GM12878 (cell line): ENCODE measurements around the gene MFNG. TPM values are rescaled to one million over a fixed set of nuclear protein-coding genes. Genes with fewer than 3 reads are reported as not detected.

ENCODE experiments used
- ATAC-seq: fragments of 200-7000 bp; cut with Tn5 transposase; 3 replicates; pipeline ENCODE4 v1.9.1; 2020; ENCODE audit warnings: mild to moderate bottlenecking, moderate library complexity
- BruUV-seq: library from RNA; stranded (reverse); fragments of 400-500 nt; replicated peaks from 2 replicates; lab custom pipeline; 2021; lab: Mats Ljungman, UMichigan
- CTCF ChIA-PET: fragments of 300-600 bp; sonication (Branson Sonifier 250); formaldehyde crosslinking; extraction: SDS; loops from one replicate; lab custom pipeline; 2021; ENCODE audit warnings: inconsistent platforms; lab: Yijun Ruan, JAX
- POLR2A ChIA-PET: fragments of 350-600 bp; formaldehyde crosslinking; extraction: SDS; loops from one replicate; lab custom pipeline; 2021; ENCODE audit warnings: inconsistent platforms; lab: Charles Lee
- RAD21 ChIA-PET: fragments of 300-600 bp; sonication (Branson Sonifier 250); formaldehyde crosslinking; loops from one replicate; lab custom pipeline; 2023; ENCODE audit warnings: antibody characterized with exemption; ENCODE audit not compliant: unreplicated experiment; lab: Charles Lee
- SMC1A ChIA-PET: fragments of 300-600 bp; sonication (Branson Sonifier 250); formaldehyde crosslinking; loops from one replicate; lab custom pipeline; 2023; ENCODE audit not compliant: unreplicated experiment, uncharacterized antibody; lab: Charles Lee
- DNase-seq: peaks from one replicate; pipeline ENCODE4 v3.0.0-alpha.2; 2011; ENCODE audit warnings: low read depth, low spot score
- FAIRE-seq: peaks from 3 replicates; lab custom pipeline; 2011; peaks lifted over from hg19 to GRCh38; lab: Jason Lieb, UNC
- H2AFZ ChIP-seq: 2 replicates; pipeline ENCODE4 v1.6.0; 2011; ENCODE audit warnings: low read depth, low read length, control low read depth; ENCODE audit not compliant: control insufficient read depth
- H3K27ac ChIP-seq: 2 replicates; pipeline ENCODE4 v1.5.1; 2011; ENCODE audit warnings: control low read depth; ENCODE audit not compliant: control insufficient read depth, insufficient read depth
- H3K27me3 ChIP-seq, 2 experiments: replicated peaks in 1 of 2; 2 replicates each; pipeline versions ENCODE4 v1.6.0 to v1.6.1; 2011; ENCODE audit warnings: low read length in 1 of 2; ENCODE audit not compliant: control insufficient read depth in 2 of 2, insufficient read depth in 2 of 2
- H3K36me3 ChIP-seq, 2 experiments: 2 replicates each; pipeline ENCODE4 v1.5.1; 2011; ENCODE audit warnings: low read length in 1 of 2; ENCODE audit not compliant: control insufficient read depth in 2 of 2, insufficient read depth in 2 of 2
- H3K4me1 ChIP-seq: 2 replicates; pipeline ENCODE4 v1.6.1; 2011; ENCODE audit warnings: mild to moderate bottlenecking, low read length, moderate library complexity, mixed read lengths; ENCODE audit not compliant: control insufficient read depth, insufficient read depth
- H3K4me2 ChIP-seq: 2 replicates; pipeline ENCODE4 v1.6.0; 2011; ENCODE audit warnings: control low read depth; ENCODE audit not compliant: control insufficient read depth, insufficient read depth
- H3K4me3 ChIP-seq: fragments of 200-600 bp; sonication (generic); 2 replicates; pipeline ENCODE4 v1.5.1; 2016
- H3K79me2 ChIP-seq: 2 replicates; pipeline ENCODE4 v1.6.0; 2011; ENCODE audit warnings: low read length; ENCODE audit not compliant: control insufficient read depth, insufficient read depth
- H3K9ac ChIP-seq: 2 replicates; pipeline ENCODE4 v1.8.0; 2011; ENCODE audit warnings: low read length, control low read depth, mixed read lengths; ENCODE audit not compliant: control insufficient read depth, insufficient read depth
- H3K9me3 ChIP-seq: replicated peaks from 3 replicates; pipeline ENCODE4 v1.5.1; 2011; ENCODE audit warnings: mild to moderate bottlenecking, low read length; ENCODE audit not compliant: control insufficient read depth, insufficient read depth
- H4K20me1 ChIP-seq: 2 replicates; pipeline ENCODE4 v1.6.0; 2011; ENCODE audit not compliant: control insufficient read depth, insufficient read depth
- CBFB ChIP-seq: IDR thresholded peaks from 2 replicates; pipeline ENCODE4 v1.6.1; 2016; ENCODE audit warnings: antibody characterized with exemption, low read depth
- CREB1 ChIP-seq: IDR thresholded peaks from 2 replicates; pipeline ENCODE4 v1.6.1; 2012; ENCODE audit warnings: low read depth, mild to moderate bottlenecking, inconsistent platforms
- EED ChIP-seq: sonication (generic); IDR thresholded peaks from 2 replicates; pipeline ENCODE4 v1.6.1; 2016; ENCODE audit warnings: antibody characterized with exemption, low read depth
- FOXM1 ChIP-seq: IDR thresholded peaks from 2 replicates; pipeline ENCODE4 v1.6.1; 2012; ENCODE audit warnings: low read depth, mild to moderate bottlenecking, inconsistent platforms, low read length, moderate library complexity
- HDGF ChIP-seq: fragments of 450-650 bp; IDR thresholded peaks from 2 replicates; pipeline ENCODE4 v1.6.1; 2016; ENCODE audit warnings: antibody characterized with exemption
- MEF2B ChIP-seq: fragments of 450-650 bp; IDR thresholded peaks from 2 replicates; pipeline ENCODE4 v1.6.1; 2018; ENCODE audit warnings: mild to moderate bottlenecking, moderate library complexity; ENCODE audit not compliant: partially characterized antibody, poor library complexity, severe bottlenecking
- MTA2 ChIP-seq: fragments of 450-650 bp; IDR thresholded peaks from 2 replicates; pipeline ENCODE4 v1.6.1; 2016; ENCODE audit warnings: low read depth, mild to moderate bottlenecking, moderate library complexity
- MXI1 ChIP-seq: fragments of 150-350 bp; IDR thresholded peaks from 2 replicates; pipeline ENCODE4 v1.6.1; 2011; ENCODE audit warnings: low read depth, mild to moderate bottlenecking, inconsistent platforms, low read length, improper control_type of control experiment
- NFIC ChIP-seq: IDR thresholded peaks from 2 replicates; pipeline ENCODE4 v1.6.1; 2012; ENCODE audit warnings: low read depth, mild to moderate bottlenecking, inconsistent platforms, low read length, moderate library complexity
- POU2F2 ChIP-seq: IDR thresholded peaks from 3 replicates; pipeline ENCODE4 v1.6.1; 2011; ENCODE audit warnings: low read depth, mild to moderate bottlenecking, low read length, borderline replicate concordance
- SIX5 ChIP-seq: IDR thresholded peaks from 2 replicates; pipeline ENCODE4 v1.6.1; 2011; ENCODE audit warnings: mild to moderate bottlenecking, low read depth, low read length, moderate library complexity; ENCODE audit not compliant: severe bottlenecking
- SPI1 ChIP-seq: IDR thresholded peaks from 2 replicates; pipeline ENCODE4 v1.6.1; 2011; ENCODE audit warnings: low read depth, mild to moderate bottlenecking, low read length, moderate library complexity, borderline replicate concordance; ENCODE audit not compliant: insufficient read depth
- STAT1 ChIP-seq: fragments of 450-650 bp; conservative IDR thresholded peaks from 2 replicates; pipeline ENCODE4 v1.6.1; 2014; ENCODE audit warnings: antibody characterized with exemption, mild to moderate bottlenecking
- TCF12 ChIP-seq: IDR thresholded peaks from 2 replicates; pipeline ENCODE4 v1.6.1; 2011; ENCODE audit warnings: low read depth, mild to moderate bottlenecking, low read length
- USF1 ChIP-seq: IDR thresholded peaks from 2 replicates; pipeline ENCODE4 v1.6.1; 2011; ENCODE audit warnings: borderline replicate concordance, low read depth, mild to moderate bottlenecking, moderate library complexity, mixed read lengths, low read length; ENCODE audit not compliant: insufficient read depth; ENCODE audit errors: extremely low read length
- WGBS: methylation state at CpG from one replicate; pipeline ENCODE4 v1.1.6; 2016; ENCODE audit warnings: low lambda C conversion rate; ENCODE audit not compliant: insufficient replicate concordance, insufficient coverage; ENCODE audit errors: missing lambda C conversion rate; 5-methylcytosine and 5-hydroxymethylcytosine counted together
- in situ Hi-C: fragments of 300-500 bp; cut with MboI; formaldehyde crosslinking; loops from 9 replicates; pipeline ENCODE4 v1.14.3; 2018; ENCODE audit warnings: mixed read lengths
- intact Hi-C: fragments of 100-400 bp; cut with micrococcal nuclease; formaldehyde crosslinking; loops from one replicate; pipeline ENCODE4 v1.14.2; 2022; ENCODE audit not compliant: unreplicated experiment
- polyA plus RNA-seq, 11 experiments: library from polyadenylated mRNA; depleted of rRNA in 4 of 11; unstranded in 6 of 11; stranded (reverse) in 5 of 11; fragments of >200 nt; fragmentation: Nextera tagmentation in 4 of 11; fragmentation: Illumina TruSeq in 1 of 11; extraction: Ambion mirVana in 4 of 11; extraction: Trizol in 1 of 11; gene quantifications; 1 replicate in 1 of 11; 2 replicates in 10 of 11; pipeline versions ENCODE4 v1.2.1 to v1.2.3, GENCODE V29; 2011 to 2016; ENCODE audit warnings: inconsistent platforms in 2 of 11, missing spikeins in 2 of 11, low read depth in 1 of 11
- total RNA-seq, 4 experiments: library from RNA; depleted of rRNA in 3 of 4; stranded (reverse); fragments of >200 nt in 3 of 4; fragmentation: Illumina TruSeq in 1 of 4; extraction: Trizol in 1 of 4; gene quantifications; 2 replicates each; pipeline versions ENCODE4 v1.2.1 to v1.2.3, GENCODE V29; 2013 to 2021
- TF ChIP-seq, protein P1 (sequence below): IDR thresholded peaks from 2 replicates; pipeline ENCODE4 v1.6.1; 2011; ENCODE audit warnings: mild to moderate bottlenecking, low read depth, low read length, moderate library complexity; ENCODE audit not compliant: insufficient replicate concordance
- TF ChIP-seq, protein P2 (sequence below): fragments of 450-650 bp; conservative IDR thresholded peaks from 2 replicates; pipeline ENCODE4 v1.6.1; 2017; ENCODE audit warnings: mild to moderate bottlenecking, moderate library complexity
- TF ChIP-seq, protein P3 (sequence below): IDR thresholded peaks from 2 replicates; pipeline ENCODE4 v1.6.1; 2012; ENCODE audit warnings: low read depth, low read length, improper control_type of control experiment

The MFNG gene
- total and polyA plus RNA-seq, 10 of the 15 experiments (the other 5 are each of a cell fraction or from before 2014, with no cell fraction given): 11.5 to 117 (median 68.5) TPM

GRCh38 chr22:37497062-37497599 is 10.9 kb upstream of the MFNG start:
- no peaks in the 10 kb centered on the region for H3K36me3 ChIP-seq
- POLR2A ChIA-PET: interaction anchor here (0.6 kb wide), 1 partner anchor 23 kb away, joined by 3 read pairs; no protein-coding TSS in a partner anchor
- no peak overlapping the region for H3K9ac ChIP-seq
- DNase-seq (no peak), FAIRE-seq (no peak)
- H3K9me3 ChIP-seq: no peaks in the 10 kb centered on the region
- intact Hi-C loops: no loop called here
- H2AFZ ChIP-seq: no peak overlapping the region
- no peaks in the 10 kb centered on the region for H3K4me1 ChIP-seq
- H3K79me2 ChIP-seq: no peaks in the 10 kb centered on the region
- H3K4me3 ChIP-seq: no peak overlapping the region
- TF ChIP-seq MTA2 (no peak), TCF12 (no peak), SPI1 (no peak), HDGF (no peak), USF1 (no peak), POU2F2 (no peak), CBFB (no peak), NFIC (no peak), EED (no peak), MEF2B (no peak), FOXM1 (no peak), STAT1 (no peak), CREB1 (no peak), SIX5 (no peak), MXI1 (no peak)
- TF ChIP-seq, protein P1, sequence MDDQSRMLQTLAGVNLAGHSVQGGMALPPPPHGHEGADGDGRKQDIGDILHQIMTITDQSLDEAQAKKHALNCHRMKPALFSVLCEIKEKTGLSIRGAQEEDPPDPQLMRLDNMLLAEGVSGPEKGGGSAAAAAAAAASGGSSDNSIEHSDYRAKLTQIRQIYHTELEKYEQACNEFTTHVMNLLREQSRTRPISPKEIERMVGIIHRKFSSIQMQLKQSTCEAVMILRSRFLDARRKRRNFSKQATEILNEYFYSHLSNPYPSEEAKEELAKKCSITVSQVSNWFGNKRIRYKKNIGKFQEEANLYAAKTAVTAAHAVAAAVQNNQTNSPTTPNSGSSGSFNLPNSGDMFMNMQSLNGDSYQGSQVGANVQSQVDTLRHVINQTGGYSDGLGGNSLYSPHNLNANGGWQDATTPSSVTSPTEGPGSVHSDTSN: no peak
- TF ChIP-seq, protein P2, sequence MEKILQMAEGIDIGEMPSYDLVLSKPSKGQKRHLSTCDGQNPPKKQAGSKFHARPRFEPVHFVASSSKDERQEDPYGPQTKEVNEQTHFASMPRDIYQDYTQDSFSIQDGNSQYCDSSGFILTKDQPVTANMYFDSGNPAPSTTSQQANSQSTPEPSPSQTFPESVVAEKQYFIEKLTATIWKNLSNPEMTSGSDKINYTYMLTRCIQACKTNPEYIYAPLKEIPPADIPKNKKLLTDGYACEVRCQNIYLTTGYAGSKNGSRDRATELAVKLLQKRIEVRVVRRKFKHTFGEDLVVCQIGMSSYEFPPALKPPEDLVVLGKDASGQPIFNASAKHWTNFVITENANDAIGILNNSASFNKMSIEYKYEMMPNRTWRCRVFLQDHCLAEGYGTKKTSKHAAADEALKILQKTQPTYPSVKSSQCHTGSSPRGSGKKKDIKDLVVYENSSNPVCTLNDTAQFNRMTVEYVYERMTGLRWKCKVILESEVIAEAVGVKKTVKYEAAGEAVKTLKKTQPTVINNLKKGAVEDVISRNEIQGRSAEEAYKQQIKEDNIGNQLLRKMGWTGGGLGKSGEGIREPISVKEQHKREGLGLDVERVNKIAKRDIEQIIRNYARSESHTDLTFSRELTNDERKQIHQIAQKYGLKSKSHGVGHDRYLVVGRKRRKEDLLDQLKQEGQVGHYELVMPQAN: no peak
- TF ChIP-seq, protein P3, sequence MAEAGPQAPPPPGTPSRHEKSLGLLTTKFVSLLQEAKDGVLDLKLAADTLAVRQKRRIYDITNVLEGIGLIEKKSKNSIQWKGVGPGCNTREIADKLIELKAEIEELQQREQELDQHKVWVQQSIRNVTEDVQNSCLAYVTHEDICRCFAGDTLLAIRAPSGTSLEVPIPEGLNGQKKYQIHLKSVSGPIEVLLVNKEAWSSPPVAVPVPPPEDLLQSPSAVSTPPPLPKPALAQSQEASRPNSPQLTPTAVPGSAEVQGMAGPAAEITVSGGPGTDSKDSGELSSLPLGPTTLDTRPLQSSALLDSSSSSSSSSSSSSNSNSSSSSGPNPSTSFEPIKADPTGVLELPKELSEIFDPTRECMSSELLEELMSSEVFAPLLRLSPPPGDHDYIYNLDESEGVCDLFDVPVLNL: no peak
- TF ChIP-seq, all 136 proteins: peak for 0
- in situ Hi-C loops: no loop called here
- 64% methylated on average over 12 of the region's 12 CpGs for WGBS
- no peak for ATAC-seq
- ChIA-PET RAD21 (interaction anchor here (3.2 kb wide), 1 partner anchor 25 kb away, joined by 12 read pairs; no protein-coding TSS in a partner anchor), CTCF (interaction anchor here (0.9 to 11.5 kb wide), 7 partner anchors 8 to 183 kb away, joined by 3 to 75 read pairs (median 6); partner anchors contain the start of gene MFNG), SMC1A (interaction anchor here (1.1 to 1.2 kb wide), 2 partner anchors 11 kb away, joined by 3 to 4 read pairs; partner anchors contain the start of gene MFNG)
- no peak overlapping the region for H3K4me2 ChIP-seq
- H3K27ac ChIP-seq: no peak overlapping the region
- no TSS peak for BruUV-seq
- H3K27me3 ChIP-seq: peaks cover 0 to 3% of the 10 kb centered on the region in 2 experiments; a peak in 2 of 4 replicates
- no peaks in the 10 kb centered on the region for H4K20me1 ChIP-seq
